Effector memory CD4-positive, alpha-beta T cell (primary cell): ENCODE results near the gene MALT1.

ENCODE experiments used
- DNase-seq, 3 donors: peaks; one replicate each; pipeline ENCODE4 v3.0.0-alpha.2; 2020
- H3K27ac ChIP-seq: 2 replicates; pipeline ENCODE4 v1.7.0; 2013; ENCODE audit warnings: mild to moderate bottlenecking, low read length, moderate library complexity; ENCODE audit not compliant: insufficient read depth, poor library complexity, severe bottlenecking
- H3K27me3 ChIP-seq: replicated peaks from 2 replicates; pipeline ENCODE4 v1.7.0; 2013; ENCODE audit warnings: mild to moderate bottlenecking, low read length; ENCODE audit not compliant: insufficient read depth, control insufficient read depth, poor library complexity, severe bottlenecking
- H3K36me3 ChIP-seq: 2 replicates; pipeline ENCODE4 v1.7.0; 2013; ENCODE audit warnings: mild to moderate bottlenecking, low read length, moderate library complexity; ENCODE audit not compliant: control insufficient read depth, insufficient read depth
- H3K4me1 ChIP-seq: 2 replicates; pipeline ENCODE4 v1.7.0; 2013; ENCODE audit warnings: low read length, mild to moderate bottlenecking; ENCODE audit not compliant: control insufficient read depth, insufficient read depth, poor library complexity, severe bottlenecking
- H3K4me3 ChIP-seq: 2 replicates; pipeline ENCODE4 v1.7.0; 2013; ENCODE audit warnings: low read length, low read depth, mild to moderate bottlenecking; ENCODE audit not compliant: insufficient read depth, poor library complexity, severe bottlenecking
- H3K9me3 ChIP-seq: 2 replicates; pipeline ENCODE4 v1.7.0; 2013; ENCODE audit warnings: mild to moderate bottlenecking, low read length, moderate library complexity; ENCODE audit not compliant: control insufficient read depth

MALT1 gene

GRCh38 chr18:58777471-58777870 lies 106.2 kb downstream of the MALT1 start:
- no peak for DNase-seq
- Histone ChIP-seq H3K4me1 (no peaks in the 10 kb centered on the region), H3K9me3 (no peaks in the 10 kb centered on the region), H3K4me3 (no peak overlapping the region), H3K27ac (no peak overlapping the region), H3K36me3 (no peaks in the 10 kb centered on the region), H3K27me3 (no peaks in the 10 kb centered on the region)

- Histone ChIP-seq H3K4me1 (no peaks in the 10 kb centered on the region), H3K9me3 (no peaks in the 10 kb centered on the region), H3K27ac (no peak overlapping the region), H3K4me3 (no peak overlapping the region), H3K36me3 (no peaks in the 10 kb centered on the region), H3K27me3 (no peaks in the 10 kb centered on the region)
- no peak for DNase-seq
Measured at GRCh38 chr18:58779529-58779928, 108.3 kb downstream of the MALT1 start.

- Histone ChIP-seq H3K36me3 (no peaks in the 10 kb centered on the region), H3K27me3 (no peaks in the 10 kb centered on the region)
- no peak for DNase-seq
Measured at GRCh38 chr18:58780045-58780444, 108.8 kb downstream of the MALT1 start.

GRCh38 chr18:58781627-58782194 lies 110.4 kb downstream of the MALT1 start:
- no peak overlapping the region for H3K4me3 ChIP-seq
- H3K4me1 ChIP-seq, result no peaks in the 10 kb centered on the region
- no peak overlapping the region for H3K27ac ChIP-seq
- H3K9me3 ChIP-seq, result no peaks in the 10 kb centered on the region
- DNase-seq, result peak; percentile 18 to 42 (median 30)
- no peaks in the 10 kb centered on the region for H3K27me3 ChIP-seq
- H3K36me3 ChIP-seq, result no peaks in the 10 kb centered on the region

More at GRCh38 chr18:58780045-58780444, 108.8 kb downstream of the MALT1 start:
- no peaks in the 10 kb centered on the region for H3K4me1 ChIP-seq
- H3K9me3 ChIP-seq, result no peaks in the 10 kb centered on the region
- no peak overlapping the region for H3K4me3 ChIP-seq
- H3K27ac ChIP-seq, result no peak overlapping the region

GRCh38 chr18:58784601-58785137 lies 113.4 kb downstream of the MALT1 start:
- no peak for DNase-seq
- no peak overlapping the region for H3K27ac ChIP-seq

GRCh38 chr18:58785171-58785805 lies 114.0 kb downstream of the MALT1 start:
- Histone ChIP-seq H3K27me3 (no peaks in the 10 kb centered on the region), H3K27ac (no peak overlapping the region), H3K4me3 (no peak overlapping the region), H3K9me3 (no peaks in the 10 kb centered on the region), H3K36me3 (no peaks in the 10 kb centered on the region), H3K4me1 (no peaks in the 10 kb centered on the region)
- DNase-seq, result no peak

More at GRCh38 chr18:58784601-58785137, 113.4 kb downstream of the MALT1 start:
- no peaks in the 10 kb centered on the region for H3K4me1 ChIP-seq
- H3K36me3 ChIP-seq, result no peaks in the 10 kb centered on the region
- no peak overlapping the region for H3K4me3 ChIP-seq
- no peaks in the 10 kb centered on the region for H3K27me3 ChIP-seq
- H3K9me3 ChIP-seq, result no peaks in the 10 kb centered on the region

GRCh38 chr18:58785870-58786269 lies 114.6 kb downstream of the MALT1 start:
- no peak for DNase-seq
- Histone ChIP-seq H3K36me3 (no peaks in the 10 kb centered on the region), H3K4me1 (no peaks in the 10 kb centered on the region), H3K27me3 (no peaks in the 10 kb centered on the region), H3K27ac (no peak overlapping the region), H3K9me3 (no peaks in the 10 kb centered on the region), H3K4me3 (no peak overlapping the region)

GRCh38 chr18:58787536-58788149 lies 116.4 kb downstream of the MALT1 start:
- Histone ChIP-seq H3K4me3 (no peak overlapping the region), H3K36me3 (no peaks in the 10 kb centered on the region), H3K27me3 (no peaks in the 10 kb centered on the region), H3K9me3 (no peaks in the 10 kb centered on the region), H3K4me1 (no peaks in the 10 kb centered on the region), H3K27ac (no peak overlapping the region)
- DNase-seq, result no peak

GRCh38 chr18:58788470-58788869 lies 117.2 kb downstream of the MALT1 start:
- no peak overlapping the region for H3K4me3 ChIP-seq
- no peak for DNase-seq
- no peaks in the 10 kb centered on the region for H3K9me3 ChIP-seq
- H3K4me1 ChIP-seq, result no peaks in the 10 kb centered on the region
- no peaks in the 10 kb centered on the region for H3K27me3 ChIP-seq
- no peak overlapping the region for H3K27ac ChIP-seq
- no peaks in the 10 kb centered on the region for H3K36me3 ChIP-seq
